HepG2 (cell line): ENCODE data around the gene BSN. TPM values are rescaled to one million over a fixed set of nuclear protein-coding genes. Genes with fewer than 3 reads are reported as not detected.

Source experiments
- EEA1 ChIP-seq: sonication (generic); formaldehyde crosslinking; IDR thresholded peaks from 2 replicates; pipeline ENCODE4 v1.5.1; 2020; ENCODE audit warnings: mild to moderate bottlenecking, missing genetic modification reagents, borderline replicate concordance
- ESRRA ChIP-seq: sonication (generic); formaldehyde crosslinking; IDR thresholded peaks from 2 replicates; pipeline ENCODE4 v1.5.1; 2020; ENCODE audit warnings: mild to moderate bottlenecking, low read depth, missing genetic modification reagents
- GFI1 ChIP-seq: sonication (generic); formaldehyde crosslinking; IDR thresholded peaks from 2 replicates; pipeline ENCODE4 v1.5.0; 2020; ENCODE audit warnings: missing genetic modification reagents, mild to moderate bottlenecking, borderline replicate concordance
- HMG20B ChIP-seq: conservative IDR thresholded peaks from 2 replicates; pipeline ENCODE4 v1.6.1; 2016; ENCODE audit warnings: missing genetic modification reagents, missing compliant biosample characterization
- NPAS2 ChIP-seq: sonication (generic); formaldehyde crosslinking; IDR thresholded peaks from 2 replicates; pipeline ENCODE4 v1.8.0; 2022; ENCODE audit warnings: mild to moderate bottlenecking, missing genetic modification reagents, borderline replicate concordance
- NR1H2 ChIP-seq: sonication (generic); formaldehyde crosslinking; IDR thresholded peaks from 2 replicates; pipeline ENCODE4 v1.8.1; 2022; ENCODE audit warnings: low read depth, missing genetic modification reagents, borderline replicate concordance
- RBAK ChIP-seq: sonication (generic); formaldehyde crosslinking; IDR thresholded peaks from 2 replicates; pipeline ENCODE4 v1.5.1; 2020; ENCODE audit warnings: mild to moderate bottlenecking, missing genetic modification reagents
- WIZ ChIP-seq: sonication (generic); formaldehyde crosslinking; IDR thresholded peaks from 2 replicates; pipeline ENCODE4 v1.5.1; 2020; ENCODE audit warnings: mild to moderate bottlenecking, missing genetic modification reagents
- ZNF564 ChIP-seq: sonication (generic); formaldehyde crosslinking; IDR thresholded peaks from 2 replicates; pipeline ENCODE4 v1.8.1; 2023; ENCODE audit warnings: mild to moderate bottlenecking, missing genetic modification reagents
- ZNF580 ChIP-seq: IDR thresholded peaks from 2 replicates; pipeline ENCODE4 v1.6.1; 2016; ENCODE audit warnings: low read depth, borderline replicate concordance
- ZNF75D ChIP-seq: sonication (generic); formaldehyde crosslinking; IDR thresholded peaks from 2 replicates; pipeline ENCODE4 v1.8.1; 2023; ENCODE audit warnings: missing genetic modification reagents, mild to moderate bottlenecking, borderline replicate concordance
- ZNF788 ChIP-seq: sonication (generic); formaldehyde crosslinking; IDR thresholded peaks from 2 replicates; pipeline ENCODE4 v1.5.0; 2020; ENCODE audit warnings: mild to moderate bottlenecking, missing genetic modification reagents, borderline replicate concordance
- polyA plus RNA-seq, 8 experiments: library from polyadenylated mRNA; depleted of rRNA in 3 of 8; stranded (reverse) in 7 of 8; unstranded in 1 of 8; fragments of >200 nt; fragmentation: Illumina TruSeq in 4 of 8; extraction: Trizol in 4 of 8; gene quantifications; 2 replicates each; pipeline versions ENCODE4 v1.2.1 to v1.2.3, GENCODE V29; 2011 to 2016; ENCODE audit warnings: low read depth in 4 of 8, missing spikeins in 1 of 8, mixed read lengths in 1 of 8; ENCODE audit not compliant: insufficient read depth in 1 of 8
- total RNA-seq, 5 experiments: library from RNA; depleted of rRNA; stranded (reverse); fragments of >200 nt; fragmentation: Illumina TruSeq; extraction: Trizol; gene quantifications; 2 replicates each; pipeline ENCODE4 v1.2.3, GENCODE V29; 2016; ENCODE audit warnings: low read depth in 1 of 5
- TF ChIP-seq, protein P1 (sequence below): sonication (generic); formaldehyde crosslinking; IDR thresholded peaks from 2 replicates; pipeline ENCODE4 v1.4.0; 2020; ENCODE audit warnings: mild to moderate bottlenecking, missing genetic modification reagents
- TF ChIP-seq, protein P2 (sequence below): sonication (generic); formaldehyde crosslinking; conservative IDR thresholded peaks from 2 replicates; pipeline ENCODE4 v1.4.0; 2020; ENCODE audit warnings: missing genetic modification reagents
- TF ChIP-seq, protein P3 (sequence below): sonication (generic); formaldehyde crosslinking; IDR thresholded peaks from 2 replicates; pipeline ENCODE4 v1.4.0; 2020; ENCODE audit warnings: missing genetic modification reagents
- TF ChIP-seq, protein P4 (sequence below): sonication (generic); formaldehyde crosslinking; IDR thresholded peaks from 2 replicates; pipeline ENCODE4 v1.4.0; 2020; ENCODE audit warnings: mild to moderate bottlenecking, missing genetic modification reagents

Gene BSN
- total and polyA plus RNA-seq, 2 of the 13 experiments (the other 11 are each of a cell fraction or from before 2014, with no cell fraction given) = 0.42 to 0.86 TPM

GRCh38 chr3:49673715-49674496 is 119.6 kb downstream of the BSN start, which contains the start of gene APEH (continued):
- TF ChIP-seq, protein P1, sequence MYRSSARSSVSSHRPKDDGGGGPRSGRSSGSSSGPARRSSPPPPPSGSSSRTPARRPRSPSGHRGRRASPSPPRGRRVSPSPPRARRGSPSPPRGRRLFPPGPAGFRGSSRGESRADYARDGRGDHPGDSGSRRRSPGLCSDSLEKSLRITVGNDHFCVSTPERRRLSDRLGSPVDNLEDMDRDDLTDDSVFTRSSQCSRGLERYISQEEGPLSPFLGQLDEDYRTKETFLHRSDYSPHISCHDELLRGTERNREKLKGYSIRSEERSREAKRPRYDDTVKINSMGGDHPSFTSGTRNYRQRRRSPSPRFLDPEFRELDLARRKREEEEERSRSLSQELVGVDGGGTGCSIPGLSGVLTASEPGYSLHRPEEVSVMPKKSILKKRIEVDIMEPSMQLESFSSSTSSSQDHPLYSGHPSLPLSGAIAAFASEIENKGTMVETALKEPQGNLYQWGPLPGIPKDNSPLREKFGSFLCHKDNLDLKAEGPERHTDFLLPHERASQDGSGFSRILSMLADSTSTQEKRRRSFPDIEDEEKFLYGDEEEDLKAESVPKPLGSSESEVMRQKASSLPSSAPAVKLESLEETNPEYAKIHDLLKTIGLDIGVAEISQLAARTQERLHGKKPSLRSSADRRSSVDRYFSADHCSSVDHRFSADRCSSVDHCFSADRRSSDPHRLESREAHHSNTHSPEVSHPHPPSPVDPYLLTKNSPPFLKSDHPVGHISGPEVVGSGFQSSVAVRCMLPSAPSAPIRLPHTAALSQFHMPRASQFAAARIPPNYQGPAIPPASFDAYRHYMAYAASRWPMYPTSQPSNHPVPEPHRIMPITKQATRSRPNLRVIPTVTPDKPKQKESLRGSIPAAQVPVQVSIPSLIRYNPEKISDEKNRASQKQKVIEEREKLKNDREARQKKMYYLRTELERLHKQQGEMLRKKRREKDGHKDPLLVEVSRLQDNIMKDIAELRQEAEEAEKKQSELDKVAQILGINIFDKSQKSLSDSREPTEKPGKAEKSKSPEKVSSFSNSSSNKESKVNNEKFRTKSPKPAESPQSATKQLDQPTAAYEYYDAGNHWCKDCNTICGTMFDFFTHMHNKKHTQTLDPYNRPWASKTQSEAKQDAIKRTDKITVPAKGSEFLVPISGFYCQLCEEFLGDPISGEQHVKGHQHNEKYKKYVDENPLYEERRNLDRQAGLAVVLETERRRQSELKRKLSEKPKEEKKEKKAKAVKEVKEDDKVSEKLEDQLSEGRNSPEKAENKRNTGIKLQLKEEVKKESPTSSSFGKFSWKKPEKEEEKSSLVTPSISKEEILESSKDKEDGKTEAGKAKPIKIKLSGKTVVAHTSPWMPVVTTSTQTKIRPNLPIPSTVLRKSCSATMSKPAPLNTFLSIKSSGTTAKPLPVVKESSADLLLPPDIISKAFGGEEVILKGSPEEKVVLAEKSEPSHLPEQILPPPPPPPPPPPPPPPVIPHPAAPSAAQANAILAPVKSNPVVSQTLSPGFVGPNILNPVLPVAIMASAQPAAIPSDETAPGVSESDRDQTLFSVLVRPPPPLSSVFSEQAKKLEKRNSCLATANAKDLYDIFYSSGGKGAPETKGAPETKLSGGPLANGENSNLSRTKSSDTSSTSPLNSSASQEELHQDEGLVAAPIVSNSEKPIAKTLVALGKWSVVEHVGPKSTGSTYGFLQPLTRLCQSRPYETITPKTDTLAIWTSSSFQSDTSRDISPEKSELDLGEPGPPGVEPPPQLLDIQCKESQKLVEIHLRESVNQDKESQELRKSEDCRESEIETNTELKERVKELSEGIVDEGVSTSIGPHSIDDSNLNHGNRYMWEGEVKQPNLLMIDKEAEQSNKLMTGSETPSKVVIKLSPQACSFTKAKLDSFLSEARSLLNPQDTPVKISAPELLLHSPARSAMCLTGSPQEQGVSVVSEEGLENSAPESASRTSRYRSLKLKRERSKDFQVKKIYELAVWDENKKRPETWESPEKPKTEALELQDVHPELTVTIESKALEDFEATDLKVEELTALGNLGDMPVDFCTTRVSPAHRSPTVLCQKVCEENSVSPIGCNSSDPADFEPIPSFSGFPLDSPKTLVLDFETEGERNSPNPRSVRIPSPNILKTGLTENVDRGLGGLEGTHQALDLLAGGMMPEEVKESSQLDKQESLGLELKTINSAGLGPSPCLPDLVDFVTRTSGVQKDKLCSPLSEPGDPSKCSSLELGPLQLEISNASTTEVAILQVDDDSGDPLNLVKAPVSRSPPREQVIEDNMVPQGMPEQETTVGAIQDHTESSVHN (CRISPR knock-in tag) = no peak
- TF ChIP-seq, protein P2, sequence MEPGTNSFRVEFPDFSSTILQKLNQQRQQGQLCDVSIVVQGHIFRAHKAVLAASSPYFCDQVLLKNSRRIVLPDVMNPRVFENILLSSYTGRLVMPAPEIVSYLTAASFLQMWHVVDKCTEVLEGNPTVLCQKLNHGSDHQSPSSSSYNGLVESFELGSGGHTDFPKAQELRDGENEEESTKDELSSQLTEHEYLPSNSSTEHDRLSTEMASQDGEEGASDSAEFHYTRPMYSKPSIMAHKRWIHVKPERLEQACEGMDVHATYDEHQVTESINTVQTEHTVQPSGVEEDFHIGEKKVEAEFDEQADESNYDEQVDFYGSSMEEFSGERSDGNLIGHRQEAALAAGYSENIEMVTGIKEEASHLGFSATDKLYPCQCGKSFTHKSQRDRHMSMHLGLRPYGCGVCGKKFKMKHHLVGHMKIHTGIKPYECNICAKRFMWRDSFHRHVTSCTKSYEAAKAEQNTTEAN (CRISPR knock-in tag) = peak; percentile 90
- TF ChIP-seq ZNF580 (CRISPR knock-in tag) (peak; percentile 12; the same call in 1 of the 2 replicates), ZNF75D (CRISPR knock-in tag) (no peak), RBAK (no peak), HMG20B (no peak; the same call in none of the 2 replicates), ZNF788 (CRISPR knock-in tag) (peak; percentile 52; the same call in 1 of the 2 replicates), NR1H2 (CRISPR knock-in tag) (no peak), ZNF564 (CRISPR knock-in tag) (0 out of 2 replicates have a peak, but pooled peaks have one; percentile 6), EEA1 (CRISPR knock-in tag) (no peak), WIZ (CRISPR knock-in tag) (no peak), ESRRA (CRISPR knock-in tag) (peak; percentile 54), NPAS2 (CRISPR knock-in tag) (no peak), GFI1 (CRISPR knock-in tag) (no peak; the same call in 1 of the 2 replicates)
- TF ChIP-seq, protein P3, sequence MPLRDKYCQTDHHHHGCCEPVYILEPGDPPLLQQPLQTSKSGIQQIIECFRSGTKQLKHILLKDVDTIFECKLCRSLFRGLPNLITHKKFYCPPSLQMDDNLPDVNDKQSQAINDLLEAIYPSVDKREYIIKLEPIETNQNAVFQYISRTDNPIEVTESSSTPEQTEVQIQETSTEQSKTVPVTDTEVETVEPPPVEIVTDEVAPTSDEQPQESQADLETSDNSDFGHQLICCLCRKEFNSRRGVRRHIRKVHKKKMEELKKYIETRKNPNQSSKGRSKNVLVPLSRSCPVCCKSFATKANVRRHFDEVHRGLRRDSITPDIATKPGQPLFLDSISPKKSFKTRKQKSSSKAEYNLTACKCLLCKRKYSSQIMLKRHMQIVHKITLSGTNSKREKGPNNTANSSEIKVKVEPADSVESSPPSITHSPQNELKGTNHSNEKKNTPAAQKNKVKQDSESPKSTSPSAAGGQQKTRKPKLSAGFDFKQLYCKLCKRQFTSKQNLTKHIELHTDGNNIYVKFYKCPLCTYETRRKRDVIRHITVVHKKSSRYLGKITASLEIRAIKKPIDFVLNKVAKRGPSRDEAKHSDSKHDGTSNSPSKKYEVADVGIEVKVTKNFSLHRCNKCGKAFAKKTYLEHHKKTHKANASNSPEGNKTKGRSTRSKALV (CRISPR knock-in tag) = no peak; the same call in 1 of the 2 replicates
- TF ChIP-seq, protein P4, sequence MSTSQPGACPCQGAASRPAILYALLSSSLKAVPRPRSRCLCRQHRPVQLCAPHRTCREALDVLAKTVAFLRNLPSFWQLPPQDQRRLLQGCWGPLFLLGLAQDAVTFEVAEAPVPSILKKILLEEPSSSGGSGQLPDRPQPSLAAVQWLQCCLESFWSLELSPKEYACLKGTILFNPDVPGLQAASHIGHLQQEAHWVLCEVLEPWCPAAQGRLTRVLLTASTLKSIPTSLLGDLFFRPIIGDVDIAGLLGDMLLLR (CRISPR knock-in tag) = no peak; the same call in 1 of the 2 replicates
